ENCODE results near the gene TIMM17A. TPM values are rescaled to one million over a fixed set of nuclear protein-coding genes. Genes with fewer than 3 reads are reported as not detected.

The TIMM17A gene
- total and polyA plus RNA-seq, 2 of the 4 experiments (the other 2 are of a cell fraction) = 80.4 to 87.3 TPM

- Histone ChIP-seq H3K36me3 (ENCODE audit: control insufficient read depth, insufficient read depth, low read length) (no peaks in the 10 kb centered on the region), H3K18ac (ENCODE audit: low read depth, low read length) (no peak overlapping the region), H4K20me1 (ENCODE audit: insufficient read depth, low read length) (peaks cover 9% of the 10 kb centered on the region; the same call in 1 of the 2 replicates), H2AFZ (replicated peaks; ENCODE audit: low read length, poor library complexity) (no peak overlapping the region), H3K4me2 (ENCODE audit: low read depth, low read length) (no peak overlapping the region), H3K9ac (ENCODE audit: low read depth, low read length) (no peak overlapping the region), H2AK9ac (replicated peaks; ENCODE audit: low read depth, low read length, poor library complexity) (no peak overlapping the region), H4K5ac (ENCODE audit: low read depth, low read length) (no peak overlapping the region), H2AK5ac (ENCODE audit: low read depth, low read length) (peak overlapping the region; percentile 47; the same call in 1 of the 2 replicates), H3K4me1 (ENCODE audit: control insufficient read depth, insufficient read depth, low read length) (peaks cover 10% of the 10 kb centered on the region), H3K56ac (ENCODE audit: extremely low read depth, insufficient read depth, low read length) (no peak overlapping the region), H4K91ac (ENCODE audit: insufficient read depth, low read depth, low read length) (0 out of 2 replicates have a peak overlapping the region, but pooled peaks have one; percentile 14), H3K23ac (ENCODE audit: low read depth, low read length) (no peak overlapping the region), H3K27me3 (ENCODE audit: control insufficient read depth, insufficient read depth, low read length) (no peaks in the 10 kb centered on the region), H4K8ac (ENCODE audit: low read depth in 2 of 2, low read length in 2 of 2) (peak overlapping the region in 1 of 2 experiments; percentile 17; a peak in 1 of 4 replicates), H2BK15ac (ENCODE audit: low read depth, low read length) (no peak overlapping the region; the same call in 2 of the 3 replicates), H2BK120ac (ENCODE audit: low read depth, low read length) (no peak overlapping the region), H3K14ac (replicated peaks; ENCODE audit: low read depth, low read length) (no peak overlapping the region), H2BK20ac (ENCODE audit: low read depth, low read length) (no peak overlapping the region), H3K79me1 (ENCODE audit: low read depth in 1 of 2, low read length in 2 of 2) (peaks cover 4 to 35% of the 10 kb centered on the region in 2 experiments), H3K9me3 (ENCODE audit: control insufficient read depth, insufficient read depth, low read length) (no peaks in the 10 kb centered on the region), H3K4me3 (ENCODE audit: insufficient read depth, low read depth, low read length) (no peak overlapping the region), H3K9me1 (ENCODE audit: insufficient read depth, low read length) (peaks cover 8% of the 10 kb centered on the region), H2BK5ac (ENCODE audit: low read depth, low read length, poor library complexity, severe bottlenecking) (no peak overlapping the region), H3K27ac (ENCODE audit: insufficient read depth, low read length) (no peak overlapping the region), H3K4ac (ENCODE audit: low read depth, low read length) (no peak overlapping the region; the same call in 1 of the 2 replicates)
- dilution Hi-C loops (cut with HindIII; ENCODE audit: low sequenced_read_pairs, unreplicated experiment) = no loop called here
- ATAC-seq (ENCODE audit: low read depth) (no peak), DNase-seq (no peak)
- in situ Hi-C loops (cut with MboI; ENCODE audit: low sequenced_read_pairs) = no loop called here
- intact Hi-C loops (cut with micrococcal nuclease) = no loop called here
- ChIA-PET POLR2A (ENCODE audit: unreplicated experiment) (interaction anchor here (0.5 to 1.5 kb wide), 2 partner anchors 45 to 66 kb away, joined by 5 to 8 read pairs; no protein-coding TSS in a partner anchor), CTCF (interaction anchor here (0.9 kb wide), 1 partner anchor 54 kb away, joined by 3 read pairs; no protein-coding TSS in a partner anchor)
- TF ChIP-seq RFX5 (IDR thresholded peaks at IDR 0.05; ENCODE audit: low read depth, low read length) = no peak
- no peak for TF ChIP-seq RAD21 (IDR thresholded peaks at IDR 0.05; ENCODE audit: low read length)
- no peak for TF ChIP-seq BHLHE40 (IDR thresholded peaks at IDR 0.05; ENCODE audit: low read depth, low read length)
- TF ChIP-seq SMC3 (IDR thresholded peaks at IDR 0.05; ENCODE audit: low read depth, low read length) = no peak
- TF ChIP-seq MXI1 (IDR thresholded peaks at IDR 0.05; ENCODE audit: borderline replicate concordance, low read depth, low read length) = no peak
- no peak for TF ChIP-seq MAZ (IDR thresholded peaks at IDR 0.05; ENCODE audit: borderline replicate concordance, low read depth, low read length)
- TF ChIP-seq NFE2L2 (IDR thresholded peaks at IDR 0.05; ENCODE audit: low read depth, low read length) = no peak
- TF ChIP-seq CHD1 (IDR thresholded peaks at IDR 0.05; ENCODE audit: low read depth, low read length) = no peak
- no peak for TF ChIP-seq MAFK (IDR thresholded peaks at IDR 0.05; ENCODE audit: low read depth, low read length)
- TF ChIP-seq FOS (IDR thresholded peaks at IDR 0.05; ENCODE audit: low read depth, low read length) = no peak
- no peak for TF ChIP-seq ELK1 (IDR thresholded peaks at IDR 0.05; ENCODE audit: borderline replicate concordance, low read depth, low read length)
- no peak for TF ChIP-seq POLR2A (IDR thresholded peaks at IDR 0.05; ENCODE audit: low read depth, low read length)
- TF ChIP-seq CTCF (conservative IDR thresholded peaks at IDR 0.05; ENCODE audit: low read depth, low read length) = no peak
- no peak for TF ChIP-seq RCOR1 (IDR thresholded peaks at IDR 0.05; ENCODE audit: insufficient replicate concordance, low read length)
- no peak for TF ChIP-seq USF2 (IDR thresholded peaks at IDR 0.05; ENCODE audit: low read depth, low read length)
- no peak for TF ChIP-seq CEBPB (IDR thresholded peaks at IDR 0.05; ENCODE audit: low read depth, low read length)
- no TSS peak for BruUV-seq (replicated peaks)
These were observed 5.8 kb upstream of the TIMM17A start for GRCh38 chr1:201949491-201949890.

All from IMR-90 (cell line).